NCI-H2029 treated with DMSO at 0.1 percent for 48 hours (cell line): ENCODE measurements around the gene CARD11.

Experiments used
- DNase-seq: peaks from one replicate; lab custom pipeline; 2025; lab: John Stamatoyannopoulos, UW

The CARD11 gene

GRCh38 chr7:3043544-3044371 is at the start of gene CARD11:
Gene CARD11 (minus strand): TSS chr7:3043867. CDS start chr7:2958506, 85,361 bp downstream.
- no peak for DNase-seq

- DNase-seq = no peak
Observed at GRCh38 chr7:3092468-3092867, 48.8 kb upstream of the CARD11 start.

- DNase-seq = no peak
Observed at GRCh38 chr7:3091631-3092030, 48.0 kb upstream of the CARD11 start.

- DNase-seq = no peak
Observed at GRCh38 chr7:3089493-3089892, 45.8 kb upstream of the CARD11 start.

GRCh38 chr7:3087243-3087755 is 43.6 kb upstream of the CARD11 start:
- no peak for DNase-seq

GRCh38 chr7:3083350-3083749 is 39.7 kb upstream of the CARD11 start:
- no peak for DNase-seq

- DNase-seq = no peak
Observed at GRCh38 chr7:3082831-3083230, 39.2 kb upstream of the CARD11 start.

- DNase-seq = no peak
Observed at GRCh38 chr7:3082386-3082785, 38.7 kb upstream of the CARD11 start.

GRCh38 chr7:3080106-3080505 is 36.4 kb upstream of the CARD11 start:
- no peak for DNase-seq

- DNase-seq = no peak
Observed at GRCh38 chr7:3078514-3078913, 34.8 kb upstream of the CARD11 start.

- DNase-seq = no peak
Observed at GRCh38 chr7:3076700-3077099, 33.0 kb upstream of the CARD11 start.

- DNase-seq = no peak
Observed at GRCh38 chr7:3076163-3076562, 32.5 kb upstream of the CARD11 start.

GRCh38 chr7:3075441-3075840 is 31.8 kb upstream of the CARD11 start:
- DNase-seq = no peak

GRCh38 chr7:3074459-3074821 is 30.8 kb upstream of the CARD11 start:
- DNase-seq = no peak

- no peak for DNase-seq
Observed at GRCh38 chr7:3073763-3074458, 30.2 kb upstream of the CARD11 start.

- no peak for DNase-seq
Observed at GRCh38 chr7:3070908-3071307, 27.2 kb upstream of the CARD11 start.

- no peak for DNase-seq
Observed at GRCh38 chr7:3069771-3070449, 26.2 kb upstream of the CARD11 start.

GRCh38 chr7:3068530-3068929 is 24.9 kb upstream of the CARD11 start:
- no peak for DNase-seq

- no peak for DNase-seq
Observed at GRCh38 chr7:3067606-3068380, 24.1 kb upstream of the CARD11 start.

- no peak for DNase-seq
Observed at GRCh38 chr7:3067193-3067592, 23.5 kb upstream of the CARD11 start.

- no peak for DNase-seq
Observed at GRCh38 chr7:3066506-3066905, 22.8 kb upstream of the CARD11 start.

- DNase-seq = no peak
Observed at GRCh38 chr7:3065724-3066143, 22.1 kb upstream of the CARD11 start.
